B cell (primary cell): Measurements from ENCODE around the gene SMPDL3B.

ENCODE experiments used
- CTCF ChIP-seq: fragments of 200-600 bp; IDR thresholded peaks from one replicate; pipeline ENCODE4 v1.8.0; 2022; ENCODE audit warnings: antibody characterized with exemption, mild to moderate bottlenecking
- EZH2 ChIP-seq: IDR thresholded peaks from 2 replicates; pipeline ENCODE4 v1.6.1; 2012; ENCODE audit warnings: borderline replicate concordance, low read depth, mild to moderate bottlenecking, moderate library complexity, low read length; ENCODE audit not compliant: insufficient read depth, poor library complexity, severe bottlenecking

GRCh38 chr1:27940870-27941560, 6.2 kb downstream of the SMPDL3B start:
- no peak for TF ChIP-seq CTCF
- TF ChIP-seq EZH2: no peak
